Activated T-cell treated with anti-CD3 and anti-CD28 coated beads for 48 hours (primary cell): Measurements from ENCODE around the gene RENBP.

Experiments used
- DNase-seq: peaks from one replicate; pipeline ENCODE4 v3.0.0-alpha.2; 2020; ENCODE audit warnings: low read depth

The RENBP gene

DNA sequence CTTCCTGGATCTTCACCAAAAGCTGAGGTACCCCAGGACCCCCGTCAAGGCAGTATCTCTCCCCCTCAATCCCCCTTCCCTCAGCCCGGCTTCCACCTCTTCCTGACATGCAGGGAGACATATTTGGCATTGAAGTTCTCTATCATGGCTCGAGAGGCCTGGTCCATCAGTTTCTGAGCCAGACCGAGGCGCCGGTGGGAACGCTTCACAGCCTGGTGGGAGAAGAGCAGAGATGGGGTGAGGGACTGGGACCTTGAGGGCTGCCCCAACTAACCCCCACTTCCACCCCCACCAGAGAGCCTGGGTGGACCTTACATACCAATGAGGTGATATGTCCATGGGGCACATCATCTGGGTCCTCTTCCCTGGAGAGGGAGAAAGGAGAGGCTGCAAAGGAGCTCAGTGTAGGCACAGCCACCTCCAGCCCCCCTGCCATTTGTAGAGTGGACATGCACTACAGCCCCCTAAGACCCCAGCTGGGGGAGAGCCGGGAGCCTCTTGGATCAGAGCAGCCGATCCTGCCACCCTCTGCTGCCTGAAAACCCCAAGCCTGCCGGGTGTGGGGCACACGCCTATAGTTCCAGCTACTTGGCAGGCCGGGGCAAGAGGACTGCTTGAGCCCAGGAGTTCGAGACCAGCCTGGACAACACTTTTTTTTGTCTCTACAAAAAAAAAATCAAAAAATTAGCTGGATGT, 12.1 kb downstream of the RENBP start:
- no peak for DNase-seq

DNA sequence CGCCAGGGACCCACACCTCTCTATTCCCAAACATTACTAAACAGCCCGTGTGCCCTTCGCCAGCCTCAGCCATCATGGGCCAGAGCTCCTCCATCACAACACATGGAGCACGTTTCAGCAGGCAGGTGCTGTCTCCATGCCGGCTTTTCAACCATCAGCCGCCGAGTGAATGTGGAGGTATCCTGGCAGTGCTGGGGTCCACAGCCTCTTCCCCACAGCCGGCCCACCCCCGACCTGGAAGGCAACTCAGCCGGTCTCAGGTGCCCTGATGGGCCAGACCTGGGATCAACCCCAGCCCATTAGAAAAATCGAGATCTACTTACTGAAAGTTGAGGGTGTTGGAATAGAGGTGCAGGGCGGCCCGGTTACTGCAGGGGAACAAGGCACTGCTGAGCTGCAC, 12.7 kb downstream of the RENBP start:
- DNase-seq: no peak

DNA sequence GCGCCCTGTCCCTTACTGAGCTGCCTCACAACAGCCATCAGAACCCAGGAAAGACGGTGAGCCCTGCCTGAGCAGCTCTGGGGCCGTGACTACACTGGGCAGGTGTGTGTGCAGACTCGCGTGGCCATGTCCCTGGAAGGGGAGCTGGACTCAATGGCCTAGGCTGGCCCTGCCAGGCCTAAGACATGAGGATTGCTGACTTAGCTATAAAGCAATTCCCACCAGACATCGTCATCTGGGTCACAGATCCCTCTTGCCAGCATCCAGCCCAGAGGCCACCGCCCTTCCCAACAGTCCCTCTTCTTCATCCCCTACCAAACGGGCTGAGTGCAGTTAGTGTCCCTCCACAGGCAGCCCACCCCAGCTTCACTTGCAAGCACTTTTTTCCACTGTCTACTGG, 13.3 kb downstream of the RENBP start:
- no peak for DNase-seq

DNA sequence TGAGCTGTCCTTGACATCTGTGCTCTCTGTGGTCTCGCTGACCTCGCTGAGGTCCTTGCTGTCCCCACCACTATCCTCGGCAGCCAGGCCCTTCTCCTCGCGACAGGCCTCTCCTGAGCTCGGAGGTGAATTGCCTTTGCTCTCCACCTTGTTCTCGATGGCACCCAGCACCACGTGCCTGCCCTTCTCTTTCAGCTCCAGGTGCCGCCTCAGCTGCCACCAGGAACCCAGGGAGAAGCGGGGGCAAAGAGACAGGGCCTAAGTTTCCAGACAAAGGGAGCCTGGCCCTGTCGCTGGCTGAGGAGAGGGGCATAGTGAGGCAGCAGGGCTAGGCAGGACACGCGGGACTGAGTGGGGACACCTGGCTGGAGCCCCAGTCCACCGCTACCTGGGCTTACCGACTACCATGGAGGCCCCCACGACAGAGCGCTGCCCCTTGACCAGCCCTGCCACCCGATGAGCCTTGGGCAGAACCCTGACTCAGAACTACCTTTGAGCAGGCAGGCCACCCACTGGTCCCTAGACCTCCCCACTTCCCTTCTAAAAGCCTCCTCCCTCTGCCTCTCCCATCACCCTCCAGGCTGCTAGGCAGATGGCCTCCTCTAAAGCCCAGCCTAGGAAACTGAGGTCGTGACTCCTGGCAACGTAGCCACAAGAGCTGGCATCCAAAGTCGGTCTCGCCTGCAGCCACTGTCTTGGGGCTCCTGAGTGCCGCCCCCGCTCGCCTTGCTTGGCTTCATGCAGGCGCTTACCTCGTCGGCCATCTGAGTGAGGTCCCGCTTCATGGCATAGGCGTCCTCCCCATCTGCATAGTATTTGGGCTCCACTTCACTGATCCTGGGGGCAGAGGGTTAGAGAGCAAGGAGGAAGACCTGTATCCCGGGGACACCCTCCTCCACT, 14.2 kb downstream of the RENBP start:
- no peak for DNase-seq

DNA sequence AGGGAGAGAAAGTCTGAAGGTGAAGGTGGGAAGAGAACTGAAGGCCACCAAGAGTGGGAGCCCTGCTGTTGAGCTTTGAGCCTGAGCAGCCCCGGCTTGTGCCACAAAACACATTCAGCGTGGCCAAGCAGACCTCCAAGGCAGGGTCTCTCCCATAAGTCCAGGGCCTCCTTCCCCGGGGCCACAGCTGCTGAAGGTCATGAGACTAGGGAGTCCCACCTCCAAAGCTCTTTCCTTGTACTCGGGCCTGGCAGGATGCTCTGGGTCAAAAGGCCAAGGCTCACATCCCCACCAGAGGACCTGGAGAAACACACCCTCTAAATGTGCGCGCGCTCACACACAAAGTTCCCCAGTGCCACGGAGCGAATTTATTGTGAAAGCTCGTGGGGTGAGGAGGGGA, 14.9 kb downstream of the RENBP start:
- DNase-seq: no peak

DNA sequence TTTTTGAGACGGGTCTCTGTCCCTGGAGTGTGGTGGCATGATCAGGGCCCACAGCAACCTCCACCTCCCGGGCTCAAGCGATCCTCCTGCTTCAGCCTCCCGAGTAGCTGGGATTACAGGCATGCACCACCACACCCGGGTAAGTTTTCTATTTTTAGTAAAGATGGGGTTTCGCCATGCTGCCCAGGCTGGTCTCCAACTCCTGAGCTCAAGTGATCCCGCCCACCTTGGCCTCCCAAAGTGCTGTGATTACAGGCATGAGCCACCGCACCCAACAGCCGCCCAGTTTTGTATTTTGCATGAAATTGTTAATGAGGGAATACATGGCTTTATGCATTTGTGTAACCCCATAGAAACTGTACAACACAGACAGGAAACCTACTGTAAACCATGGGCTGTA, 15.6 kb downstream of the RENBP start:
- DNase-seq: no peak

DNA sequence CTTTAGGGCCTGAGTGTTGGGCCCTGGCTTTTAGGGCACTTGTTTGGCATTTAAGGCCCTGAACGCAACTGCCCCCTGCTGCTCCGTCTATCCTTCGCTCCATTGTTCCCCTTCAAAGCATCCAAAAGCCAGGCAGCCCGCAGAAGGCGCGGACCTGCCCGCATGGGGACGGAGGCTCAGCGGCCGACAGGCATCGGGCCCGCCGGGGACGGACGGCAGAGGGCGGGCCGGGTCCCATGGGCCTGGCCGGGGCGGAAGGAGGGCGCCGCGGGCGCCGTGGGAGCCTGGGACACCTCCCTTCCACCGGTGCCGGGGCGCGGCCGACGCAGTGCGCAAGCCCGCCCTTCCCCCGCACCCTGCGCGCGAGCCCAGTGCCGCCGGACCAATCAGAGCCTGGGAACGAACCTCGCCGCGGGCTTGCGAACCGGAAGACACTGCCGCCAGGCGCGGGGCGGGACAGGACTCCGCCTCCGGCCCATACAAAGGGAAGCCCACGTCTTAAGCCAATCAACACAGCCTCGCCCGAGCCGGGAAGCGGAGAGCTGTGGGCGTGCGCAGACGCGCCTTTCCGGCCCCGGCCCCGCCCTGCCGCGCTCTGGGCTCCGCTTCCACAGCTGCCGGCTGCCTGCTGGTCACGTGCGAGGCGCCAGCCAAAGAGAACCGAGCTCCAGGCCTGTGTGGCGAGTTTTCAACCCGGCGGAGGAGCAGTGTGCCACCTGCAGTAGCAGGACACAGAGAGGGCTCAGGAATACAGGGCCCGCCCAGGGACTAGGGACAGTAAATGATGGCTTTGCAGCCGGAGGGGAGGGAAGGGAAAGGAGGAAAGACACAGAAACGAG, 16.3 kb downstream of the RENBP start:
- peak; percentile 90 for DNase-seq

DNA sequence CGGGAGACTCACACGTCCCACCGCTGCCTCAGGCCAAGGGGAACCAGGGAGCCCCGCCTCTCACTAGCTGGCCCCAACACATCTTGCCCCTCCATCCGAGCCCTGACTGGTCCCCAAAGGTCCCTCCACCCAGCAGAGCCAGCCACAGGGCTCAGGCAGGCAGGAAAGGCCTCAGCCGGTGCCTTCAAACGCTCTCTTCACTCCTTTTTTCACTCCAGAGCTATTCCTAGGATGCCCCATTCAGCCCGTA, 16.8 kb downstream of the RENBP start:
- DNase-seq: no peak

DNA sequence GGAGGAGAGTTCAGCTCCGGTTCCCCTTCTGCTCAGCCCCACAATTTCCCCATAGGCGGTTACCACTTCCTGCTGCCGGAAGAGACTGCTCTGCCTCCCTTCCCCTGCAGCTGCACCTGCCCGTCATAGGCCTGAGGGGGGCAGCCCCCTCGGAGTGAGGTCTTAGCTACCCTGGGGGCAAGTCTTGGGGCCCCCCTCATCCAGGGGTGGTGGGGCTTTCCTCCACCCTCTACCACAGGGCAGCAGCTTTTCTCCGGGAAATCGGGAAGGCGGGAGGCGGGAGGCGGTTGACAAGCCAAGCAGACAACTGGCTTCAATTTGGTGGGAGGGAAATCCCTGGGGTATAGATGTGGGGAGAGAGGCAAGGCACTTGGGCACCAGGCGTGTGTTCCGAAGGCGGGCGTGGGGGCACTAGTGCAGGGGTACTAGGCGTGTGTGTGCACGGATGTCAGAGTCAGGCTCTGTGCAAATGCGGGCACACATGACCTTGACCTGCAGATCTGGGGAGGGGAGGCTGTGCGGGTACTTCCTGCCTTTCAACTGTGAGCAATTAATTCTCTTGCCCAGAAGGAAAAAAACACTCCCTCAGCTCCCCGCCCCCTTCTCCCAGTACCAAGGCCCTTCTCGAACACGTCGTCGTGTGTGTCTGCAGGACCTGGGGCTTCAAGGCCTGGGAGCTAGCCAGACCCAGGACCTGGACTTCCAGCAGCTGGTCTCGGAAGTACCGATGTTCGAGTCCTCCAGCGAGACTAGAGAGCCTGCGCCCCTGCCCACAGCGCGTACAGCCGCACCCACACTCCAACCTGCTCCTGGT, 17.4 kb downstream of the RENBP start:
- peak; percentile 59 for DNase-seq

DNA sequence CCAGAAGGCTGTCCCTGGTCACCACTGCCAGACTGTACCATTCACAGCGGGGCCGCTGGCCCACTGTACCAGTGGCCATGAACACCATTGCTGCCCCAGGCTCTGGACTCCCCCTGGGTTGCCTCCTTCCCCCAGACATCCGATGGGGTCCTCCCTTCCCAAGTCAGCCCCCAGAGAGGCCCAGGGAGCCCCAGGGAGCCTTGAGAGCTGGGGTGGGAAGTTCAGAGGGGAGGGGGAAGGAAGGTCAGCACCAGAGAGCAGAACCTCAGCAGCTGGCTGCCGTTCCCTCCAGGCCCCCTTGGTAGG, 17.9 kb downstream of the RENBP start:
- no peak for DNase-seq

DNA sequence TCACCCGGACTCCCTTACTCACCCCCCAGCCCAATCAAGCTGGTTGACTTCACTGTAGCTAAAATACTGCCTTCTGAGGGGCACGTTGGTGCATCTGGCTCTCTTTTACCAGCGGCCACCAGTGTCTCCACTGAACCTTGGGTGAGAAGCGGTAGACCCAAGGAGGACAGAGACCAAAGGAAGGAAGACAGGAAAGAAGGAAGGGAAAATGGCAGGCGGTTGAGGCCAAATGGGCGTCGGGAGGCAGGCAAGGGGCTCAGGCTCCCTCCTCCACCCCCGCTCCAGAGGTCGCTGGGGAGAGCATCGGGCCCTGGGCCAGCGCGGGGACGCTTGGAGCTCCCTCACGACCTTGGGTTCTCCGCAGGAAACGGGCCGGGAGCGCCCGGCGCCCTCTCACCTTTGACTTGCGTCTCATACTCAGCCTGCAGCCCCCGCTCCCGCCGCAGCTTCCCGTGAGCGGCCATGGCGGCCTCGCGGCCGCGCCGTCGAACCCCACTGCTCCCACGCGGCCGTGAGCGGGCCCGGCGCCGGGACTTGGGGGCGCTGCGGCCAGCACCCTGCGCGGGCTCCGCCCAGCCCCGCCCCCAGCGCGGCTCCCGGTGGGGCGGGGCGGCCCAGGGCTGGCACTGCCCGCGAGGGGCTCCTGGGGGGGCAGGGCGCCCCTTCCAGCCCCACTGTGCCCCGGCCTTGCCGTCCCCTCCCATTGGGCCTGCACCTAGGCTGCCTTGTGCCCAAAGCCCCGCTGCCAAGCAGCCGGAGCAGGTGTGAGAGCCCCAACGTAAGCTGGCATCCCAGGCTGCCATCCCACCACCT, 18.5 kb downstream of the RENBP start, which contains the start of gene ARHGAP4:
ARHGAP4 (minus strand) TSS at position 526 of the 813 bp plus-strand sequence; CDS start at position 464, 62 bp downstream.
- peak; percentile 61 for DNase-seq

DNA sequence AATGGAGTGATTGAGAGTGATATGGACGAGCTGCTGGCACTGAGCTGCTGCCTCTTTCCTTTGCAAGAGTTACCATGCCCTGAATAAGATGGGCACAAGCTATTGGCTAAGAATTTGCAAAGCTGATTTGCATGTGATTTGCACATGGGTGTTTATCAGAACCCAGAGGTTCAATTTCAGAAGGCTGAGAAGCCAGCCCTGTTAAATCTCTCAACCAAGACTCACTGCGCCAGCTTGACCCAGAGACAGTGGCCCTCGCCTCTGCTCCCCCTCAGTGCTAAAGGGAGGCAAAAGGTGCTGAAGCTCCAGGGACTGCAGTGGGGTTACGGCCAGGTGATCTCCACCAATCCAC, 19.1 kb downstream of the RENBP start:
- DNase-seq: no peak

DNA sequence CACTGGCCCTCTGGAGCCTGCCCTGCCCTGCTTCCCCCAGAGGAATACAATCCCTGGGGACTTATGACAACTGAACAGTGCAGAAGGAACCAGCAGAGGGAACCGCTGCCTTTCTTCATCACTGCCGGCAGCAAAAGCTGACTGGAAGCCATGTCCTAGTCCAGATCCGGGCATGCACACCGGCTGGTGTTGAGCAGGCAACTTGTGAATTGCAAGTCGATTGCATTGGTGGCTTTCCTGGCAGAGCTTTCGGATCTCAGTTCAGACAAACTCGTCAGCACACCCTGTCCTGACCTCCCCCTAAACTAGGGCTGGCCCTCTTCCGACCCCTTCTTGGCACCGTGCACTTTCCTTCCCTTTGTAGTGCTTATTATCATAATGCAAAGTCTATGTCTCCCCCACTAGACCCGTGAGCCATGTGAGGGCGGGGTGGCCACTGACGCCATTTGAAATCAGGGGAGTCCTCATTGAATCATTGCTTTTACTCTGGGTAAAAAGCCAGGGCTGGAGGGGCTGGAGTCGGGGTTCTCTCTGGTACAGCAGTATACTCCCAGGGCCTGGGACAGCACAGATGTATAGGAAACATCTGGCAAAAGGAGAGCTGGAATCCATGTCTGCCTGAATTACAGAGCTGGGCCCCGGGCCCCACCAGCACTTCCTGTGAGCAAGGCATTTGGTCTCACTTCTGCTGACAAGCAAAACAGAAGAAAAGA, 20.1 kb downstream of the RENBP start:
- DNase-seq: no peak

DNA sequence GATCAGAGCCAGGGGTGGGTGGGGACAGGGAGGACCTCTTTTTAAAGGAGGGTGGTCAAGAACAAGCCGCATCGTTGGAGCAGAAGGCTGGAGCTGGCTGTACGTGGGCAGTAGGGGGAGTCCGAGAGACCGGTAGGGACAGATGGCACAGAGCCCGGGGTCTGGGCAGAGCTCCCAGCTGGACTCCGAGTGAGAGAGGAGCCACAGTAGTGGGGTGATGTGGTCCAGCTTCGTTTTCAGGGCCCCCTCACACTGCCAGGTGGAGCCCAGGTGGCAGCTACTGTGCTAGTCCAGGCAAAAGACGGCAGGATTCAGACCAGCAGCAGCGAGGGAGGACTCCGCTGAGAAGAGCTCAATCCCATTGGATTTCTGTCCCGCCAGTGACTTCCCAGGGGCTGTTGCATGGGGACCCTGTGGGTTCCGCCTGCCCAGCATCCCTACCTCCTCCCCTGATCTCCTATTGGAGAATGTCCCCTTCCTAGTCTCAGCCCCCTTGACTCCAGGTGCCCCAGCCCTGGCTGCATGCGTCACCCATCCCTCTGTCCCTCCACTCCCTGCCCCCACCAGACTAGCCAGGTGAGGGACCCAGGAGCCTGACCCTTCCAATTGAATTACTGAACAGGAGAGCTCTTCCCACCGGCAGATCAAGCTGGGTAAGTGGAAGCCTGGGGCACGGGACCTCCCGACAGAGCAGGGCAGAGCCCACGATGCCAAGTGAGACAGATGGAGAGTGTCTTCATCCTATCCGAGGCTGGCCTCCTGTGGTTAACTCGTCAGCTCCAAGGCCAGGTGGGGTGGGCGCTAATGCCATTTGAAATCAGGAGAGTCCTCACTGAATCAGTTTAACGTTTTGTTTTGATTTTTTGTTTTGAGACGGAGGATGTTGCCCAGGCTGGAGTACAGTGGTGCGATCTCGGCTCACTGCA, 21.2 kb downstream of the RENBP start:
- DNase-seq: no peak

DNA sequence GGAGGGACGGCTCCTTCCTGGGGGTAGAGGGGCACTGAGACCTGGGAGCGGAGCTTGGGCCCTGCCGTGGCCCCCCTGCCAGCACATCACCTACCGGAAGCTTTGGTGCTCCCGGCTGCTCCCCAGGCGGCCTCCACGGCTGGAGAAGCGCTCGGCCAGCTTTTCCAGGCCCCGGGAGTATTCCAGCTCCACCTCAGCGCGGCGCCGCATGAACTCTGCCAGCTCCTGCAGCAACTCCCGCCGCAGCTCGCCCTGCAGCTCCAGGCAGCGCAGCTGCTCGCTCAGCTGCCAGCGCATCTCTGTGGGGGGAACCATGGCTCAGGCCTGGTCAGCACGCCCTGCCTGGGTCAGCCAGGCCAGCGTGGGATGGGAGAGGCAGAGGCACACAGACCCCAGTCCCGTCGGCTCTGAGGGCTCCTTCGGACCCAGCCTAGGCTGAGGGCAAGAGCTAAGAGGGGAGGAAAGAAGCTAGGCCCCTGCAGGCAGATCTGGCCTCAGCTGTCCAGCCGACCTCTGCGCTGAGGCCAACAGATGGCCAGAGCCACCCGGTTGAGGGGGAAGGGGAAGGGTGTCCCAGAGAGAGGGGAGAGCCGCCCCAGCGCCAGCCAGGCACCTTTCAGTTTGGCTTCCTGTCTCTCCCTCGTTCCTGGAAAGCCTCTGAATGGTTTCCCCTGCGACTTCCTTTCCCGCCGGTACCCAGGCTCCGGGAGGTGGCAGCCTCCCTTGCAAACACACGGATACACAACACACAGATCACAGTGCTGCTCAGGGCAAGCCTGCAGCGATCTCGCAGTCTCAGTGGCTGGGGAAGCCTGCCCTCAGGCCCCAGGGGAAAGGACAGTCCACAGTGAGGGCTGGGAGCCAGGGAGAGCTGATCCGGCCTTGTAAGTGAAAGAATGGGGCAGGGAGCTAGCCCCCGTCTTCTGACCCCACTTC, 22.7 kb downstream of the RENBP start:
- no peak for DNase-seq

DNA sequence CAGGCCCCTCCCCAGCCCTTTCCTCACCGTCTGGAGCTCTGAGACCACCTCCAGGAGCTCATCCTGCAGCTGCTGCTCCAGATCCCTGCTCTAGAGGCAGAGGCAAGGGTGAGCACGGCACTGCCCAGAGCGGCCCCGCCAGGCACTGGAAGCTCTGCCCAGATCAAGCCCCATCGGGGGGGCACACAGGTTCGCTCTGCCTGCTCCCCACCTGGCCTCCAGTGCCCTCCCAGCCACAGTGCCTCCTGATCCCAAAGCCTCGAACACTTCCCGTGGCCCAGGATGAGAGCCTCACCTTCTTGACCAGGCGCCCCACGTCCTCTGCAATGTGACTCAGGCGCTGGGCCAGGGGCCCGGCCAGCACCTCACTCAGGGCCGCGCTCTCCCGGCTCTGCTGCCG, 23.4 kb downstream of the RENBP start:
- no peak for DNase-seq

DNA sequence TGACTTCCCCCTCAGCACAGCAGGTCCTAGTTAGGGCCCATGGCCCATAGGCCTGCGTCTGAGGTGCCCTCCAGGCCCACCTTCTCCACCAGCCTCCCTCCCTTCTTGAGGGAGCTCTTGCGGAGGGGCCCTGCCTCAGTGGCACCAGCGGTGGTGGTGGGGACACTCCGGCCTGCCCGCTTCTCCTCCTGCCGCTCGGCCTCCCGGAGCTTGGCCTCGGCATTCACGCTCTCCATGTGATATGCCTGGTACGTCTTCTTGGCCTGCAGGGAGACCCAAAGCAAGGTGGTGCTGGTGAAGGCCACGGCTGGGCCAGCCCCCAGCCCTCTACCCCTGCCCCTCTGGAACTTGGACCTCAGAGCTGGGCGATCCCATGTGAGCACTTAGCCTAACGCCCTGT, 23.9 kb downstream of the RENBP start:
- DNase-seq: no peak

DNA sequence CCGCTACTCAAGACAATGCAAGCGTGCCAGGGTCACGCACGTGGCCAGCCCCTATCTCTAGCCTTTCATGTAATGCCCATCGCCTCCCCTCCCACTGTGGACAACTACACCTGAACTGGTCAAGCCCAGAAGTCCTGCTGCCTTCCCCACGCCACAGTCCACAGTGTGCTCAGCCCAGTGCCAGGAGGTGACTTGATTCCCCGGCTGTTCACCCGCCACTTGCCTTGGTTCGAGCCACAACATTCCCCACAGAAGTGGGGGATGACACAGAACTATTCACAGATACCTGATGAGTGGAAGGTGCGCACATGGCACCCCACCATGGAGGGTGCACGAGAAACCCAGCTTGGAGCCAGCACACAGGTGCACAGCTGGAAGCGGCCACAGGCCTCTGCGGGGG, 25.2 kb downstream of the RENBP start:
- DNase-seq: no peak
